Right ventricle myocardium superior (tissue), 1 donor: ENCODE measurements around the gene SASH3. TPM values are rescaled to one million over a fixed set of nuclear protein-coding genes. Genes with fewer than 3 reads are reported as not detected.
A peak's percentile ranks its signal among the peaks of the same experiment; 100 is the strongest.

Source experiments
- ATAC-seq: fragments of 200-7000 bp; cut with Tn5 transposase; one replicate; pipeline ENCODE4 v1.9.1; 2020; ENCODE audit warnings: mild to moderate bottlenecking; ENCODE audit not compliant: poor library complexity
- DNase-seq: peaks from one replicate; pipeline ENCODE4 v3.0.0-alpha.2; 2020
- intact Hi-C: fragments of 100-400 bp; cut with DNase I; formaldehyde crosslinking; loops from one replicate; pipeline ENCODE4 v1.11.2; 2022
- total RNA-seq: library from RNA; stranded (reverse); fragmentation: NEBNext Ultra II Directional; extraction: Animal tissue kit (Norgen Biotek cat#: 25700); gene quantifications from one replicate; pipeline ENCODE4 v1.2.1, GENCODE V29; 2021
- donor health status: DM: no; HTN: yes; CAD: no; lungs with severe emphysema.

SASH3 gene
- total RNA-seq, 1 donor from 2014 or later = 2.2 TPM

GRCh38 chrX:129833153-129833990 is 53.6 kb downstream of the SASH3 start:
- intact Hi-C loops = no loop called here
- no peak for DNase-seq
- peak; percentile 38 for ATAC-seq

- DNase-seq (no peak), ATAC-seq (no peak)
- intact Hi-C loops = no loop called here
Measured at GRCh38 chrX:129836827-129837226, 57.1 kb downstream of the SASH3 start.

GRCh38 chrX:129840344-129840743 is 60.6 kb downstream of the SASH3 start:
- DNase-seq (no peak), ATAC-seq (no peak)
- intact Hi-C loops = no loop called here

- intact Hi-C loops = no loop called here
- peak; percentile 47 for DNase-seq
Measured at GRCh38 chrX:129842510-129843208, 62.9 kb downstream of the SASH3 start.

GRCh38 chrX:129843209-129843458 is 63.4 kb downstream of the SASH3 start:
- ATAC-seq (no peak), DNase-seq (no peak)
- intact Hi-C loops = no loop called here

More at GRCh38 chrX:129842510-129843208, 62.9 kb downstream of the SASH3 start:
- peak; percentile 40 for ATAC-seq

GRCh38 chrX:129843459-129844306 is 63.9 kb downstream of the SASH3 start, which contains the start of gene ZDHHC9:
Gene ZDHHC9, minus strand, starts transcription at chrX:129843886. Its CDS starts 1,941 bp downstream, at chrX:129841945.
- intact Hi-C loops = no loop called here
- ATAC-seq (peak; percentile 98), DNase-seq (peak; percentile 93)

Other genes with a start within 250 kb of the SASH3 start
- gene OCRL, start 239.7 kb upstream of the SASH3 start, total RNA-seq = 9.4 TPM
- gene APLN, start 125.0 kb upstream of the SASH3 start, total RNA-seq = 15.4 TPM
- gene XPNPEP2, start 41.0 kb upstream of the SASH3 start, total RNA-seq = 0.73 TPM
- 17.3 TPM for gene ZDHHC9, start 63.9 kb downstream of the SASH3 start, total RNA-seq
- gene UTP14A, start 126.2 kb downstream of the SASH3 start, total RNA-seq = 6.9 TPM
- 10.1 TPM for gene BCORL1, start 202.7 kb downstream of the SASH3 start, total RNA-seq